ENCODE measurements around the gene KLF16.
A peak's percentile ranks its signal among the peaks of the same experiment; 100 is the strongest.
"Not testable (repeated sequence)": the region's sequence is repeated elsewhere in the genome, so short reads cannot be mapped to it uniquely, and the experiment has no call there.

KLF16 gene

DNA sequence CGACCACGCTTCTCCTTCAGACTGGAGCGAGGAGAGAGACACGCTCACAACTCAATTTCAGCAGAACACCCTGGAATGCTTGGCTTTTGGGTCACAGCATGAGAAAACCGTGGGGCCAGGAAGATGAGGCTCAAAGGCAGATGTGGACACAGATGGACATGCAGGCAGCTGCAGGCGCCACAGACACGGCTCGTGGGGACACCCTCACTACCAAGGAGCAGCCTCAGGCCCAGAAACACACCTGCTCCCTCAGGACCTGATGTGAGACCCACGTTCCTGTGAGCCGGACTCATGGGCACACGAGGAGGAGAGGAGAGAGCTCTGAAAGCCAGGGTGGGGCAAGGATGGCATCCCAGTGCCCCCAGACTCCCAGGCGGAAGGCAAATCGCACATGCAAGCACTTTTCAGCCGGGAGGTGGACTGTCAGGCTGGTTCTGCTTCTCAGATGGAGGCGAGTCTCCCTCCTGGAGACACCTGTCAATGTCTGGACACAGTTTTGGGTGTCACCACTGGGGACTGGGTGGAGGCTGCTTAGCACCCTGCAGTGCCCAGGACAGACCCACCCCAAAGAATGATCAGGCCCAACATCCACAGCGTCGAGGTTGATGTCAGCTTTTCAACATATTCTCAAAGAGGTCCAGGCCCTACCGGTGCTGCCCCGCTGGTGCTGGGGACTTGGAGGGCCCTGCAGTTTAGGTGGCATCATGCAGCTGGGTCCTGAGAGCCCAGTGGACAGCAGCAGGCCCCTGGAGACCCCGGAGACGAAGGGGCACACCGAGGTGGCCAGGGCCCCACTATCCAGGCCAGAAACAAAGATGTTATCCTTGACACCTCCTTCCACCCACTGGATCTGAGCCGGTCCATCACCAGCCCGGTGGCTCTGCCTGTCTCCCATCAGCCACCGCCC lies 19.7 kb upstream of the KLF16 start:
- H3K36me3 ChIP-seq (ENCODE audit: insufficient read depth, low read length), result peaks cover 6% of the 10 kb centered on the region; the same call in 1 of the 2 replicates
- H3K9me2 ChIP-seq (ENCODE audit: low read depth, low read length), result no peaks in the 10 kb centered on the region
- H3K27ac ChIP-seq (ENCODE audit: low read depth, low read length, poor library complexity, severe bottlenecking), result peak overlapping the region; percentile 79
- peak overlapping the region; percentile 93 for H3K4me2 ChIP-seq (ENCODE audit: low read length)
- TF ChIP-seq, protein P1, sequence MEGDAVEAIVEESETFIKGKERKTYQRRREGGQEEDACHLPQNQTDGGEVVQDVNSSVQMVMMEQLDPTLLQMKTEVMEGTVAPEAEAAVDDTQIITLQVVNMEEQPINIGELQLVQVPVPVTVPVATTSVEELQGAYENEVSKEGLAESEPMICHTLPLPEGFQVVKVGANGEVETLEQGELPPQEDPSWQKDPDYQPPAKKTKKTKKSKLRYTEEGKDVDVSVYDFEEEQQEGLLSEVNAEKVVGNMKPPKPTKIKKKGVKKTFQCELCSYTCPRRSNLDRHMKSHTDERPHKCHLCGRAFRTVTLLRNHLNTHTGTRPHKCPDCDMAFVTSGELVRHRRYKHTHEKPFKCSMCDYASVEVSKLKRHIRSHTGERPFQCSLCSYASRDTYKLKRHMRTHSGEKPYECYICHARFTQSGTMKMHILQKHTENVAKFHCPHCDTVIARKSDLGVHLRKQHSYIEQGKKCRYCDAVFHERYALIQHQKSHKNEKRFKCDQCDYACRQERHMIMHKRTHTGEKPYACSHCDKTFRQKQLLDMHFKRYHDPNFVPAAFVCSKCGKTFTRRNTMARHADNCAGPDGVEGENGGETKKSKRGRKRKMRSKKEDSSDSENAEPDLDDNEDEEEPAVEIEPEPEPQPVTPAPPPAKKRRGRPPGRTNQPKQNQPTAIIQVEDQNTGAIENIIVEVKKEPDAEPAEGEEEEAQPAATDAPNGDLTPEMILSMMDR (IDR thresholded peaks at IDR 0.05; ENCODE audit: low read length), result no peak
- TF ChIP-seq EZH2 (IDR thresholded peaks at IDR 0.05; ENCODE audit: borderline replicate concordance, low read length), result no peak
- H3F3A ChIP-seq (ENCODE audit: insufficient read depth, low read length), result no peaks in the 10 kb centered on the region
- peak overlapping the region; percentile 84 for H3K9ac ChIP-seq (ENCODE audit: low read length)
- H3K9me3 ChIP-seq (ENCODE audit: low read length), result no peaks in the 10 kb centered on the region
- H3K4me3 ChIP-seq (ENCODE audit: low read depth, low read length, poor library complexity, severe bottlenecking), result peak overlapping the region; percentile 81
- no peak overlapping the region for H2AFZ ChIP-seq (ENCODE audit: low read length)
- H3K79me2 ChIP-seq (ENCODE audit: insufficient read depth, low read length), result peaks cover 27% of the 10 kb centered on the region
- no peaks in the 10 kb centered on the region for H3K27me3 ChIP-seq (ENCODE audit: insufficient read depth, low read length)
- no peaks in the 10 kb centered on the region for H4K20me1 ChIP-seq (ENCODE audit: insufficient read depth, low read length)
- peaks cover 38% of the 10 kb centered on the region for H3K4me1 ChIP-seq (ENCODE audit: insufficient read depth, low read length, severe bottlenecking)

DNA sequence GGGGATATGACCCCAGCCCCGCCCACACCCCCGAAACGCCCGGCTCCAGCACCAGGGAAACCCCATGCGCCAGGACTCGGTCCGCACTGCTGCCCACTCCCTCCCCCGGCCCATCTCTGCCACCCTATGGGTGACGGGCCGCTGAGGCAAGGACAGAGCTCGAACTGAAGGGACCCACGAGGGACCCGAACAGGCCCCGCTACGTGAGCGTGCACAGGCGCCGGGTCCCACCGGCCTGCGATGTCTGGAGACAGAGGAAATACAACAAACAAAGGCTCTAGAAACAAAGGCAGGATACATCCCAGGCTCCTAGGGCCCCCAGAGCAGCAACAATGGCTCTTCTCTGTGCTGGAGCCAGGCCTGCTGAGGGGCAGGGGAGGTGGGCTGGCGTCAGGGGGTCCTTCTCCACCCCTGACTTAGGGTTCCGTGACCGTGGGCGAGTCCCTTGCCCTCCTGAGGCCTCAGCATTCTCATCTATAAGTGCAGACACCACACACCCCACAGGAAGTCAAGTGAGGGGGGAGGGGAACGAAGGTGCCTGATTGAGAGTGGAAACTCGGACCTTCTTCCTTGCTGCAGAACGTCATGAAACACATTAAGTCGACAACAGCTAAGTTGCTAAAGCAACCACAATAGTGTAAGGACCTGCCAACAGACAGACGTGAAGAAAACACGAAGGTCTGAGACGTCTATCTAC lies 18.9 kb upstream of the KLF16 start:
- Histone ChIP-seq H3F3A (ENCODE audit: insufficient read depth, low read length) (no peaks in the 10 kb centered on the region), H3K4me2 (ENCODE audit: low read length) (peak overlapping the region; percentile 93), H3K4me1 (ENCODE audit: insufficient read depth, low read length, severe bottlenecking) (peaks cover 35% of the 10 kb centered on the region), H3K9ac (ENCODE audit: low read length) (peak overlapping the region; percentile 84), H3K9me2 (ENCODE audit: low read depth, low read length) (no peaks in the 10 kb centered on the region), H3K9me3 (ENCODE audit: low read length) (no peaks in the 10 kb centered on the region), H3K27me3 (ENCODE audit: insufficient read depth, low read length) (no peaks in the 10 kb centered on the region), H2AFZ (ENCODE audit: low read length) (no peak overlapping the region), H3K36me3 (ENCODE audit: insufficient read depth, low read length) (peaks cover 6% of the 10 kb centered on the region; the same call in 1 of the 2 replicates), H3K79me2 (ENCODE audit: insufficient read depth, low read length) (peaks cover 27% of the 10 kb centered on the region), H3K27ac (ENCODE audit: low read depth, low read length, poor library complexity, severe bottlenecking) (peak overlapping the region; percentile 79), H3K4me3 (ENCODE audit: low read depth, low read length, poor library complexity, severe bottlenecking) (peak overlapping the region; percentile 81), H4K20me1 (ENCODE audit: insufficient read depth, low read length) (no peaks in the 10 kb centered on the region)
- TF ChIP-seq, protein P1 (IDR thresholded peaks at IDR 0.05; ENCODE audit: low read length), result no peak
- TF ChIP-seq EZH2 (IDR thresholded peaks at IDR 0.05; ENCODE audit: borderline replicate concordance, low read length), result no peak

DNA sequence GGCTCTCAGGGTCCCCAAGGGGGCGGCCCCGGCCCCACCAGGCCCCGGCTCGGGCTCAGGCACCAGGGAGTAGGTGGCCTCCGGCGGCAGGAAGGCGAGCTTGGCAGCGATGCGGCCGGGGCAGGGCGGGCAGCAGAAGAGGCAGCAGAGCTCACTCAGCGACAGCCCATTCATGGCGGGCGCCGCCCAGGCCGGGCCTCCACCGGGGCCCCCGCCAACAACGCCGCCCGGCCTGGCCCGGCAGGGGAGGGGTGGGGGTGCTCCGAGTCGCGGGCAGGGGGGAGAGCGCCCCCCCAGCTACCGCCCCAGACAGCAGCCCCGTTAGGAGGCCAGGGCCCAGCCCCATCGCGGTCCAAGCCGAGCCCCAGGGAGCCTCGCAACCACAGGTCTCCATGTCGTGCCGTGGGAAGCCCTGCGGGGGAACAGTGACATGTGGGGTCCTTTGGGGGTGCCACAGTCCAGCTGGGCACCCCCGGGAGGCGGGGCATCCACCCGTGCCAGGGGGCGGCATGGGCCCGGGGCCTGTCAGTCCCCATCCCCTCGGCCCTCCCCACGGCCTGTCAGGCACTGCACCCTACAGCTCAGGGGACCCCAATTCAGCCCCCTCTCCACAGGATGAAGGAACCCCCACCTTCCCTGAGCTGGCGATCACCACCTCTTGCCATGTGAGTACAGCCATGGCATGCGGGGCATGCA lies 18.2 kb upstream of the KLF16 start:
- Histone ChIP-seq H3K4me3 (ENCODE audit: low read depth, low read length, poor library complexity, severe bottlenecking) (peak overlapping the region; percentile 81), H3K4me1 (ENCODE audit: insufficient read depth, low read length, severe bottlenecking) (peaks cover 32% of the 10 kb centered on the region), H3K9ac (ENCODE audit: low read length) (peak overlapping the region; percentile 84; the same call in 1 of the 2 replicates), H3K4me2 (ENCODE audit: low read length) (peak overlapping the region; percentile 93), H3K79me2 (ENCODE audit: insufficient read depth, low read length) (peaks cover 27% of the 10 kb centered on the region), H3K27ac (ENCODE audit: low read depth, low read length, poor library complexity, severe bottlenecking) (peak overlapping the region; percentile 79)
- H3K36me3 ChIP-seq (ENCODE audit: insufficient read depth, low read length); H3K9me2 ChIP-seq (ENCODE audit: low read depth, low read length); H3F3A ChIP-seq (ENCODE audit: insufficient read depth, low read length); H3K9me3 ChIP-seq (ENCODE audit: low read length); H3K27me3 ChIP-seq (ENCODE audit: insufficient read depth, low read length); H2AFZ ChIP-seq (ENCODE audit: low read length); H4K20me1 ChIP-seq (ENCODE audit: insufficient read depth, low read length): not testable (repeated sequence)

Data from OCI-LY1 (cell line).